Liver (tissue), 3 donors: ENCODE data around the gene CDH13.

Source experiments
- EGR1 ChIP-seq, 2 donors: IDR thresholded peaks; 2 replicates each; pipeline ENCODE4 v1.6.1; 2016 to 2018; ENCODE audit warnings: antibody characterized with exemption in 2 of 2, low read depth in 2 of 2
- FOXA1 ChIP-seq: IDR thresholded peaks from 2 replicates; pipeline ENCODE4 v1.6.1; 2016; ENCODE audit warnings: antibody characterized with exemption
- FOXA2 ChIP-seq: IDR thresholded peaks from 2 replicates; pipeline ENCODE4 v1.6.1; 2016; ENCODE audit warnings: antibody characterized with exemption
- JUND ChIP-seq, 2 donors: IDR thresholded peaks; 2 replicates each; pipeline ENCODE4 v1.6.1; 2016; ENCODE audit warnings: antibody characterized with exemption in 2 of 2
- RAD21 ChIP-seq, 2 donors: IDR thresholded peaks; 2 replicates each; pipeline ENCODE4 v1.6.1; 2016; ENCODE audit warnings: antibody characterized with exemption in 2 of 2, mild to moderate bottlenecking in 2 of 2
- RXRA ChIP-seq, 2 donors: IDR thresholded peaks; 2 replicates each; pipeline ENCODE4 v1.6.1; 2017 to 2018; ENCODE audit warnings: antibody characterized with exemption in 2 of 2, mild to moderate bottlenecking in 1 of 2
- SP1 ChIP-seq: IDR thresholded peaks from 2 replicates; pipeline ENCODE4 v1.6.1; 2018; ENCODE audit warnings: antibody characterized with exemption, mild to moderate bottlenecking
- TAF1 ChIP-seq: conservative IDR thresholded peaks from 2 replicates; pipeline ENCODE4 v1.6.1; 2016; ENCODE audit warnings: antibody characterized with exemption, mild to moderate bottlenecking
- YY1 ChIP-seq: IDR thresholded peaks from 2 replicates; pipeline ENCODE4 v1.6.1; 2016; ENCODE audit warnings: antibody characterized with exemption, mild to moderate bottlenecking
- TF ChIP-seq, protein P1 (sequence below): fragments of 150-350 bp; IDR thresholded peaks from 2 replicates; pipeline ENCODE4 v1.5.1; 2017; ENCODE audit warnings: improper control_type of control experiment, low read depth, low read length; ENCODE audit not compliant: missing input control
- TF ChIP-seq, protein P2 (sequence below): IDR thresholded peaks from 2 replicates; pipeline ENCODE4 v1.6.1; 2016; ENCODE audit warnings: antibody characterized with exemption, mild to moderate bottlenecking
- donor health status: healthy.
- donor health status: healthy.

- TF ChIP-seq, protein P1, sequence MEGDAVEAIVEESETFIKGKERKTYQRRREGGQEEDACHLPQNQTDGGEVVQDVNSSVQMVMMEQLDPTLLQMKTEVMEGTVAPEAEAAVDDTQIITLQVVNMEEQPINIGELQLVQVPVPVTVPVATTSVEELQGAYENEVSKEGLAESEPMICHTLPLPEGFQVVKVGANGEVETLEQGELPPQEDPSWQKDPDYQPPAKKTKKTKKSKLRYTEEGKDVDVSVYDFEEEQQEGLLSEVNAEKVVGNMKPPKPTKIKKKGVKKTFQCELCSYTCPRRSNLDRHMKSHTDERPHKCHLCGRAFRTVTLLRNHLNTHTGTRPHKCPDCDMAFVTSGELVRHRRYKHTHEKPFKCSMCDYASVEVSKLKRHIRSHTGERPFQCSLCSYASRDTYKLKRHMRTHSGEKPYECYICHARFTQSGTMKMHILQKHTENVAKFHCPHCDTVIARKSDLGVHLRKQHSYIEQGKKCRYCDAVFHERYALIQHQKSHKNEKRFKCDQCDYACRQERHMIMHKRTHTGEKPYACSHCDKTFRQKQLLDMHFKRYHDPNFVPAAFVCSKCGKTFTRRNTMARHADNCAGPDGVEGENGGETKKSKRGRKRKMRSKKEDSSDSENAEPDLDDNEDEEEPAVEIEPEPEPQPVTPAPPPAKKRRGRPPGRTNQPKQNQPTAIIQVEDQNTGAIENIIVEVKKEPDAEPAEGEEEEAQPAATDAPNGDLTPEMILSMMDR, result no peak
- TF ChIP-seq RAD21 (IDR thresholded peaks at IDR 0.05), result no peak
- no peak for TF ChIP-seq SP1
- TF ChIP-seq YY1, result no peak
- no peak for TF ChIP-seq TAF1
- TF ChIP-seq FOXA1, result no peak
- no peak for TF ChIP-seq FOXA2
- TF ChIP-seq RXRA (IDR thresholded peaks at IDR 0.05), result no peak
- TF ChIP-seq EGR1 (IDR thresholded peaks at IDR 0.05; ENCODE audit: low read depth in 2 of 2), result no peak
- no peak for TF ChIP-seq JUND (IDR thresholded peaks at IDR 0.05)
- TF ChIP-seq, protein P2, sequence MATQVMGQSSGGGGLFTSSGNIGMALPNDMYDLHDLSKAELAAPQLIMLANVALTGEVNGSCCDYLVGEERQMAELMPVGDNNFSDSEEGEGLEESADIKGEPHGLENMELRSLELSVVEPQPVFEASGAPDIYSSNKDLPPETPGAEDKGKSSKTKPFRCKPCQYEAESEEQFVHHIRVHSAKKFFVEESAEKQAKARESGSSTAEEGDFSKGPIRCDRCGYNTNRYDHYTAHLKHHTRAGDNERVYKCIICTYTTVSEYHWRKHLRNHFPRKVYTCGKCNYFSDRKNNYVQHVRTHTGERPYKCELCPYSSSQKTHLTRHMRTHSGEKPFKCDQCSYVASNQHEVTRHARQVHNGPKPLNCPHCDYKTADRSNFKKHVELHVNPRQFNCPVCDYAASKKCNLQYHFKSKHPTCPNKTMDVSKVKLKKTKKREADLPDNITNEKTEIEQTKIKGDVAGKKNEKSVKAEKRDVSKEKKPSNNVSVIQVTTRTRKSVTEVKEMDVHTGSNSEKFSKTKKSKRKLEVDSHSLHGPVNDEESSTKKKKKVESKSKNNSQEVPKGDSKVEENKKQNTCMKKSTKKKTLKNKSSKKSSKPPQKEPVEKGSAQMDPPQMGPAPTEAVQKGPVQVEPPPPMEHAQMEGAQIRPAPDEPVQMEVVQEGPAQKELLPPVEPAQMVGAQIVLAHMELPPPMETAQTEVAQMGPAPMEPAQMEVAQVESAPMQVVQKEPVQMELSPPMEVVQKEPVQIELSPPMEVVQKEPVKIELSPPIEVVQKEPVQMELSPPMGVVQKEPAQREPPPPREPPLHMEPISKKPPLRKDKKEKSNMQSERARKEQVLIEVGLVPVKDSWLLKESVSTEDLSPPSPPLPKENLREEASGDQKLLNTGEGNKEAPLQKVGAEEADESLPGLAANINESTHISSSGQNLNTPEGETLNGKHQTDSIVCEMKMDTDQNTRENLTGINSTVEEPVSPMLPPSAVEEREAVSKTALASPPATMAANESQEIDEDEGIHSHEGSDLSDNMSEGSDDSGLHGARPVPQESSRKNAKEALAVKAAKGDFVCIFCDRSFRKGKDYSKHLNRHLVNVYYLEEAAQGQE, result no peak
Observed at GRCh38 chr16:83772806-83773205, 1146.0 kb downstream of the CDH13 start.
